ENCODE measurements around the gene ZNRD2.

ZNRD2 gene

DNA sequence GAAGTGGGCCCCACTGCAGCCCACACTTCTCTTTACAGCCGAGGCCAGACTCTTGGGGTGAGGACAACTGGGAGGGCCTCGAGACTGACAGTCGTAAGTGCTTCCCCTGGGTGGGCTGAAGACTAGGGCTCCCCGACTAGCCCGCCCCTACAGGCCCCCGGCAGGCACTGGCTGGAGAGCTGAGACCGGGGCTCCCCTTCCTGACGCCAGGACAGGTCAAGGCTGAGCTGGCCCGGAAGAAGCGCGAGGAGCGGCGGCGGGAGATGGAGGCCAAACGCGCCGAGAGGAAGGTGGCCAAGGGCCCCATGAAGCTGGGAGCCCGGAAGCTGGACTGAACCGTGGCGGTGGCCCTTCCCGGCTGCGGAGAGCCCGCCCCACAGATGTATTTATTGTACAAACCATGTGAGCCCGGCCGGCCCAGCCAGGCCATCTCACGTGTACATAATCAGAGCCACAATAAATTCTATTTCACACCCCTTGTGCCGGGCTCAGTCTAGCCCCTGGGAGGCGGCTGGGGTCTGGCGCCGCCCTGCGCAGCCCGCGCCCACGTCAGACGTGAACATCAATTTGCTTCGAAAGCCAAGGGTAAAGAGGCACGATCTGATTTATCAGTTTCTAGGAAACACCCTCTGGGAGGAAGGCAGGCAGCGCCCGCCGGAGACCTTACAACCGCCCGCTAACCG, 31.9 kb upstream of the ZNRD2 start:
- DNase-seq (ENCODE audit: low spot score) = no peak

GRCh38 chr11:65538915-65539743, 31.1 kb upstream of the ZNRD2 start:
- DNase-seq (ENCODE audit: low spot score) = no peak

DNA sequence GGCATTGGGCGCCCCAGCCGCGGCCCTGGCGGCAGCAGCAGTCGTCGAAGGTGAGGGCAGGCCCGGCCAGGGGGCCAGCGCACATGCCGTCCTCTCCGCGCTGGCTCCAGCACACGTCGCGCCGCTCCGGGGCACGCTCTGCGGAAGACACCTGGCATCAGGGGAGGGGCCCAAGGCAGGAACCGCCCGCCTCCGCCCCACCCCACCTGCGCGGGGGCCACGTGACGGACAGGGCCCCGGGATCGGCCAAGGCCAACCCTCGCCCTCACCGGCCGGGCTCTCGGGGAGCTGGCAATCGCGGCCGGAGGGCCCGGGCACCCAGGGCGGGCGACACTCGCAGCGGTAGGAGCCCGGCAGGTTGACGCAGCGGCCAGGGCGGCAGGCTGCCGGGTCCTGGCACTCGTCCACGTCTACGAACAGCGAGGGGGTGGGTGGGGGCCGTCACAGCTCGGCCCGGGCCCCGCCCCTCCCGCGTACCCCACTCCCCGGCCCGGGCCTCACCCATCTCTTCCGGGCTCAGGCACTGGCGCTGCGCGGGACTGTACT, 30.5 kb upstream of the ZNRD2 start:
- no peak for DNase-seq (ENCODE audit: low spot score)

GRCh38 chr11:65540290-65541092, 29.8 kb upstream of the ZNRD2 start:
- DNase-seq (ENCODE audit: low spot score) = peak; percentile 89

- DNase-seq (ENCODE audit: low spot score) = no peak
Observed at GRCh38 chr11:65541093-65541982, 28.9 kb upstream of the ZNRD2 start.

- DNase-seq (ENCODE audit: low spot score) = no peak
Observed at GRCh38 chr11:65542738-65543390, 27.4 kb upstream of the ZNRD2 start.

DNA sequence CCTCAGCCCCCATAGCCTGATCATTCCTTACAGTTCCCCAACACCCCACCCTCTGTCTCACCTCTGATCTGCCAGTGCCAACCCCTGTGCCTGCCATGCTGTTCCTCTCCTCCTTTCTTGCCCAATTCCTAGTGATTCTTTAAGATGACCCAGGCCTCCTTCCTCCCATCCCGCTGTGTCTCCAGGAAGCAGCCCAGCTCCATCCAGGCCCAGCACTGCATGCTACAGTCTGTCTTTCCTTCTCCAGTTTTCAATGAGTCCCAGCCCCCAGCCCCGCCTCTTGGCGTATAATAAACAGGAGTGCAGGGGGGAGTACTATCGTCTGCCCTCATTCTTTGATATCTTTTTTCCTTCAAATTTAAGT, 24.4 kb upstream of the ZNRD2 start:
- DNase-seq (ENCODE audit: low spot score) = no peak

DNA sequence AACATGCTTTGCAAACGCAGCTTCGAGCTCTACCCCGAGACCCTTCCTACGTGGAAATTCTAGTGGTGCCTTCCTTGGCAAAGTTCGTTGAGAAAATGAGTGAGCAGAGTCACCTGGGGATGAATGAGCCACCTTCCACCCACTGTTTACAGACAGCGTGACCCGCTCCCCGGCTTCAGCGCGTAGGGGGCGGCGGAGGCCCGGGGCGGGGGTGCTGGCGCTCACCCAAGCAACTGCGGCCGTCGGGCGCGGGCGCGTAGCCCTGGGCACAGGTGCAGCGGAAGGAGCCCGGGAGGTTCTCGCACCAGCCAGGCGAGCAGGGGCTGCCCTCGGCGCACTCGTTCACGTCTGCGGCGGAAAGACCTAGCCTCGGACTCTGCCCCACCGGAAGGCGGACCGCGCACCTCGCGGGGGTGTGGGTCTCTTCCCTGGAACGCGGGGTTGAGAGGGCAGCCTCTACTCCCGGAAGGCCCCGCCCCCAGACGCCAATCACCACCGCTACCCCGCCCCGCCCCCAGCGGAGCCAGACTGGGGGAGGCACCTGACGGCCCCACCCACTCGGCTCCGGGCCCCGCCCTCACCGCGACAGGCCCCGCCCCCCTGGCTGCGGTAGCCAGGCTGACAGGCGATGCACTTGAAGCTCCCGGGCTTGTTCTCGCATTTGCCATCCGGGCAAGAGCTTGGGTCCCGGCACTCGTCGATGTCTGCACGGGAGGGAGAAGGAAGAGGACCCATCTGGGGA, 23.9 kb upstream of the ZNRD2 start:
- peak; percentile 97 for DNase-seq (ENCODE audit: low spot score)

GRCh38 chr11:65547446-65548125, 22.7 kb upstream of the ZNRD2 start:
- DNase-seq (ENCODE audit: low spot score) = no peak

DNA sequence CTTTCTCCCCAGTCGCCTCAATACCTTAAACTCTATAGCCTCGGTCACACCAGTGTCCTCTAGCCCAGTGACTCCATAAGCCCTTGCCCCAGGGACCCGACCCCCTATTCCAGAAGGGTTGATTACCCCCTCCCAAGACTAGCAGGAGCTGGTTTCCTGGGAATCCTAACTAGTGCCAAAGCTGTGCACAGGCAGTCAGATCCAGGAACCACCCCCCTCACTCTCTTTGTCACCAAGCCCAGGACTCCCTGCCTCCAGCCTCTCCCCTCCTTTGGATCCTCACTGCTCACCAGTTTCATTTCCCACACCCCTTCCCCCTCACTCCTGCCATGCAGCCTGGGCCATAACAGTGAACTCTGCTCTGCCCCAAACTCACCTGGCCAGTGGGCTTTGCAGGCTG, 21.9 kb upstream of the ZNRD2 start:
- no peak for DNase-seq (ENCODE audit: low spot score)

DNA sequence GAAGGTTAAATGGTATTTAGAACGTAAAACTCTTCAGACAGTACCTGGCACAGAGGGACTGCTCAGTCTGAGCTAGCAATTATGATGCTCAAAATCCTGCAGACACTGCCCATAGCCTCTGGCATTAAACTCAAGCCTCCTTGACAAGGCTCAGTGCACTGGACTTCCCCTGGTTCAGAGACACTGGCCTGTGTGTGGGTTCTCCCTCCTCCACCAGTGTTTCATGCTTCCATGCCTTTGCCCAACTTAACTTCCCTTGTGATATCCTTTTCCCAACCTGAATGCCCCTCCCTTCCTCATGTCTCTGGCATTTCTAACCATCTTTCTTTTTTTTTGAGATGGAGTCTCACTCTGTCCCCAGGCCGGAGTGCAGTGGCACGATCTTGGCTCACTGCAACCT, 21.2 kb upstream of the ZNRD2 start:
- DNase-seq (ENCODE audit: low spot score) = no peak

DNA sequence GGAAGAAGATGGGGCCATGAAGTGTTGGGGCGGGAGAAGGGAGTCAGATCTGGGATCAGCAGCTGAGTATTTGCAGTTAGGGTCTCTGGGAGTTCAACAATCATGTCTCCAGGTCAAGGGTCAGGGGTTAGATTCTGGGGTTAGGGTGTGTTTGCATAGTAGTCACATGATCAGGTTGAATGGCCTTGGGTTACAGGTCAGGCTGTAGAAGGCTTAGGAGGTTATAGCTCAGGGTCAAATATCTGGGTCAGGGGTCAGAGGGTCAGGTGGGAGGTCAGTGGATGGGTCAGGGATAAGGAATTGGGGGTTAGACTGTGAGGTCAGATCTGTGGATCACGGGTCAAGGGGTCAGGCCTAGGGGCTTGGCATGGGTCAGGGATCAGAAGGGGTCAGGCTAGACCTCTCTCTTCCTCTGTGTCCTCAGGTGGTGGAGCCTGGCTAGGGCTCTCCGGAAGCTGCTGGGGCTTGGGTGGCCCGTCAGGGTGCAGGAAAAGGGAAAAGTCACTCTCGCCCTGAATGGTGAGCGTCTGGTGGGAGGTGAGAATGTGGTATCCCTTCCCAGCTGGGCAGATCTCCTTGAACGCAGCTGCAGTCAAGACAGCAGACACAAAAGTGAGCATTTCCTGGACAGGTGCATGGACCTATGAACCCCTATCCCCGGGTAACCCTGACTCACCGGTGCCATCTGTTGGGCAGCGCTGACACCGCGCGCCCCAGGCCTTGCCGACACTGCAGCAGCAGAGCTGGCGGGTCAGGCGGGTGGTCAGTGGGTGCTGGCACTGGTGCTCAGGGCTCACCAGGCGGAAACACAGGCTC, 18.5 kb upstream of the ZNRD2 start:
- peak; percentile 67 for DNase-seq (ENCODE audit: low spot score)

DNA sequence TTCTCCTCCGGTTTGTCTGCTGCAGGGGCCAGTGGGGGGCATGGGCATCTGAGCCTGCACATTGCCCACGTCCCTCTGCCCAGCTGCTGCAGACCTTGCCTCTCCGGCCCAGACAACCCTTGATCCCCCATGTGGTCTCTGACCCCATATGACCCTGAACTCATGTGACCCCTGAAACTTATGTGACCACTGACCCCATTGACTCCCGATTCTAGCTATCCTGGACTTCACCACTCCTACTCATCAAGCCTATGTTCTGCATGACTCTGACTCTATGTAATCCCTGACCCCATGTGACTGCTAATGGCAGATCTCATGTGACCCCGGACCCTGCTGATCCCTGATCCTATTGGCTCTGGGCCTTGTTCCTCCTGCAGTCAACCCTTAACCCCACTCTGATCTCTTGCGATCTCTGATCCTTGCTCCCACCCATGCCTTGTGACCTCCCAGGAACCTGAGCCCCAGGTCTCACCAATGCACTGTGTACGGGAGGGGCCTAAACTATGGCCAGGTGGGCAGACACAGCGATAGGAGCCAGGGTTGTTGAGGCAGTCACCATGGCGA, 17.8 kb upstream of the ZNRD2 start:
- DNase-seq (ENCODE audit: low spot score) = no peak

- DNase-seq (ENCODE audit: low spot score) = peak; percentile 62
Observed at GRCh38 chr11:65553301-65554001, 16.8 kb upstream of the ZNRD2 start.

DNA sequence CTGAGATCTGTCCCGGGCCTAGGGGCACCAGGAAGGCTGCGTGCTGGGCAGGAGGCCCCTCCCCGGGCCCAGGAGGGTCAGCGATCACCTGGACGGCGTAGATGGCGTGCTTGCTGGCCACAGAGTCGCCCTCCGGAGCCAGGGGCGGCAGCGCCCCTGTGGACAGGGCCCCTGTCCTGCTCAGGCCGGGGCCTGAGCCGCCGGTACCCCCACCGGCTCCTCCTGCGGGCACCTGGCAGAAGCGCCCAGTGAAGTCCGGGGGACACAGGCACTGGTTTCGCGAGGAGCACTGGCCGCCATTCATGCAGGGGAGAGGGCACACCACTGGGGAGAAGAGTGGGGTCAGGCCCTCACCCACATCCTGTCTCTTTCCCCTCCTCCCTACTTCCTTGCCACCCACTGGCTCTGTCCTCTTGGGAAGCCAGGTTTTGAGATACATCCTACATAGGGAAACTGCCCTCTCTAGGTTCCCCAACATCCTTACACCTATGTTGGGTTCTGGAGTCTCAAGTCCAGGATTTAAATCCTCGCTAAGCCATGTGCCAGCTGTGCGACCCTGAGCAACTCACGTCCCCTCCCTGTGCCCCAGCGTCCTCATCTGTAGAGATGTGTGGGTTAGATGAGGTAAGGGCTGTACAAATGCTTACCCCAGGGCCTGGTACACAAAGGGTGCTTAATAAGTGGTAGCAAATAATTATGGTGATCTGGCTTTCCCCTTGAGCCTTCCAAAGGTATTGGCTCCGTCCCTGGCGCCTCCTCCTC, 16.0 kb upstream of the ZNRD2 start:
- no peak for DNase-seq (ENCODE audit: low spot score)

DNA sequence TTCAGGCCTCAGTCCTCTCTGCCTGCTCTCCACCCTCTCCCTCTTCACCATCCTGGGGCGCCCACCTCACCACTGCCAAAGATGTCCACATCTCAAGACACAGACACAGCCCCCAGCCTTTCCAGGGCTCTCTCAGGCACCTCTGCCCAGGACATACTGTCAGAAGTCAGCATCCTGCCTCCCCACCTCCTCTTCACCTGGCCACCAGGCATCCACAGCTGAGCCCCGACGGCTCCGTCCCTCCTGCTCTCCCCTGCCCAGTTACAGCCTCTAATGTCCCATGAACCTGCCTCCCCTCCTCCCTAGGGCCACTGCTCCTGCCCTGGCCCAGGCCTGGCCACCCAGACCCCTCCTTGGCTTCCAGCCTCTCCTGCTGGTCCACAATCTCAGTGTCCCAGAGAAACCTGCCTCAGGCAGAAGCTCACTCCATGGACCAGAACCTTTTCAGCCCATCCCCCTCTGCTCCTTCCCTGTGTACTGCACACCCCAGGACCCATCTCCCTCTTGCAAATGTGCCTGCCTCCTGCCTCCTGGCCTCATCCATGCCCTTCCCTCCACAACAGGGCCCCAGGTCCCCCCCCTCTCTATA, 15.3 kb upstream of the ZNRD2 start:
- no peak for DNase-seq (ENCODE audit: low spot score)
